Measurements from ENCODE around the gene PCBP1. TPM values are rescaled to one million over a fixed set of nuclear protein-coding genes. Genes with fewer than 3 reads are reported as not detected.

PCBP1 gene
- total RNA-seq, 1 experiment from 2014 or later = 25.2 TPM

DNA sequence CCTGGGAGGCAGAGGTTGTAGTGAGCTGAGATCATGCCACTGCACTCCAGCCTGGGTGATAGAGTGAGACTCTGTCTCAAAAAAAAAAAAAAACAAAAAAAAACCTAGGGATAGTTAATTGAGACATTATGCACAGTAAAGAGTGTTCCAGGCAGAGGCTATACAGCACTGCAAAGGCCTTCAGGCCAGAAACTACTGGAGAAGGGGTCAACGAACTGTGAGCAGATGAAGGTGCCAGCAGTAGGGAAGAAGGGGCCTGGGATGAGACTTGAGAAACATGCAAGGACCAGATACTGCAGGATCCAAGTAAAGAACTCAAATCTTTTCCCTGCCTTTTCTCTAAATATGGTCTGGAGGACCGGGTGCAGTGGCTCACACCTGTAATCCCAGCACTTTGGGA lies 26.0 kb upstream of the PCBP1 start:
- no peak for DNase-seq (ENCODE audit: low read depth in 1 of 2, low spot score in 2 of 2)
- H3K4me1 ChIP-seq (replicated peaks) = no peaks in the 10 kb centered on the region
- H3K9me3 ChIP-seq (replicated peaks) = no peaks in the 10 kb centered on the region

GRCh38 chr2:70062270-70062669 lies 25.0 kb upstream of the PCBP1 start:
- peaks cover 62% of the 10 kb centered on the region for H3K36me3 ChIP-seq
- H3K4me1 ChIP-seq (replicated peaks) = no peaks in the 10 kb centered on the region
- no peak overlapping the region for H3K27ac ChIP-seq
- no peak for DNase-seq (ENCODE audit: low read depth in 1 of 2, low spot score in 2 of 2)
- H3K9me3 ChIP-seq (replicated peaks) = no peaks in the 10 kb centered on the region
- no peak overlapping the region for H3K4me3 ChIP-seq
- no peaks in the 10 kb centered on the region for H3K27me3 ChIP-seq (replicated peaks)

More for the DNA sequence above, 26.0 kb upstream of the PCBP1 start:
- Histone ChIP-seq H3K4me3 (no peak overlapping the region), H3K36me3 (peaks cover 54% of the 10 kb centered on the region), H3K27me3 (replicated peaks) (no peaks in the 10 kb centered on the region), H3K27ac (no peak overlapping the region)

- Histone ChIP-seq H3K4me3 (no peak overlapping the region), H3K4me1 (replicated peaks) (peaks cover 7% of the 10 kb centered on the region; the same call in 1 of the 2 replicates), H3K27ac (no peak overlapping the region), H3K36me3 (peaks cover 36% of the 10 kb centered on the region), H3K27me3 (replicated peaks) (no peaks in the 10 kb centered on the region), H3K9me3 (replicated peaks) (no peaks in the 10 kb centered on the region)
- DNase-seq (ENCODE audit: low read depth in 1 of 2, low spot score in 2 of 2) = no peak
Measured at GRCh38 chr2:70068119-70068518, 19.2 kb upstream of the PCBP1 start.

DNA sequence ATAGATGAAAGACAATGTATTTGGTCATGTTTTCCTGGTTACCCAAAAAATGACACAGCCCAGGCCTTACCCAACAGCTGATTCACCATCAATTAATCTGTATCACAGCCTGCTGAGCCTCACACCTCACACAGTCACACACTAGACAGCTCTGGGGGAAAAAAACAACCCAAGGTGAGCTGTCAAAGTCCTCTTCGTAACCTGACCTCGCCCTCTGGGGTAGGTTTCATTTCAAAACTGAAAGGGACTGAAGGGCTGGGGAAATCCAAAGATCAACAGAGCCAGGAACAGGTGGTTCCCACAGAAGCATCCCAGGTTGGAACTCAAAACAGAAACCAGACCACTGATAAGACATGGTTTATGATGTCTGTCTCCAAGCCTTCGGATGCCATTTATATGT lies 18.2 kb upstream of the PCBP1 start:
- Histone ChIP-seq H3K27me3 (replicated peaks) (no peaks in the 10 kb centered on the region), H3K4me3 (no peak overlapping the region), H3K36me3 (peaks cover 30% of the 10 kb centered on the region), H3K9me3 (replicated peaks) (no peaks in the 10 kb centered on the region), H3K4me1 (replicated peaks) (peaks cover 7% of the 10 kb centered on the region; the same call in 1 of the 2 replicates), H3K27ac (no peak overlapping the region)
- no peak for DNase-seq (ENCODE audit: low read depth in 1 of 2, low spot score in 2 of 2)

GRCh38 chr2:70070542-70071268 lies 16.6 kb upstream of the PCBP1 start:
- H3K27ac ChIP-seq = peak overlapping the region; percentile 33; the same call in 1 of the 2 replicates
- DNase-seq (ENCODE audit: low read depth in 1 of 2, low spot score in 2 of 2) = peak; percentile 70 to 72

GRCh38 chr2:70073493-70073892 lies 13.8 kb upstream of the PCBP1 start:
- Histone ChIP-seq H3K4me1 (replicated peaks) (peaks cover 7% of the 10 kb centered on the region; the same call in 1 of the 2 replicates), H3K9me3 (replicated peaks) (no peaks in the 10 kb centered on the region), H3K27me3 (replicated peaks) (no peaks in the 10 kb centered on the region), H3K36me3 (peaks cover 25% of the 10 kb centered on the region), H3K27ac (no peak overlapping the region), H3K4me3 (no peak overlapping the region)
- DNase-seq (ENCODE audit: low read depth in 1 of 2, low spot score in 2 of 2) = no peak

More at GRCh38 chr2:70070542-70071268, 16.6 kb upstream of the PCBP1 start:
- peaks cover 7% of the 10 kb centered on the region; the same call in 1 of the 2 replicates for H3K4me1 ChIP-seq (replicated peaks)
- H3K36me3 ChIP-seq = peaks cover 22% of the 10 kb centered on the region
- H3K27me3 ChIP-seq (replicated peaks) = no peaks in the 10 kb centered on the region
- H3K4me3 ChIP-seq = no peak overlapping the region
- H3K9me3 ChIP-seq (replicated peaks) = no peaks in the 10 kb centered on the region

- Histone ChIP-seq H3K9me3 (replicated peaks) (no peaks in the 10 kb centered on the region), H3K4me3 (no peak overlapping the region), H3K36me3 (peaks cover 63% of the 10 kb centered on the region), H3K4me1 (replicated peaks) (no peaks in the 10 kb centered on the region), H3K27ac (no peak overlapping the region), H3K27me3 (replicated peaks) (no peaks in the 10 kb centered on the region)
- DNase-seq (ENCODE audit: low read depth in 1 of 2, low spot score in 2 of 2) = no peak
Measured at GRCh38 chr2:70078384-70078783, 8.9 kb upstream of the PCBP1 start.

DNA sequence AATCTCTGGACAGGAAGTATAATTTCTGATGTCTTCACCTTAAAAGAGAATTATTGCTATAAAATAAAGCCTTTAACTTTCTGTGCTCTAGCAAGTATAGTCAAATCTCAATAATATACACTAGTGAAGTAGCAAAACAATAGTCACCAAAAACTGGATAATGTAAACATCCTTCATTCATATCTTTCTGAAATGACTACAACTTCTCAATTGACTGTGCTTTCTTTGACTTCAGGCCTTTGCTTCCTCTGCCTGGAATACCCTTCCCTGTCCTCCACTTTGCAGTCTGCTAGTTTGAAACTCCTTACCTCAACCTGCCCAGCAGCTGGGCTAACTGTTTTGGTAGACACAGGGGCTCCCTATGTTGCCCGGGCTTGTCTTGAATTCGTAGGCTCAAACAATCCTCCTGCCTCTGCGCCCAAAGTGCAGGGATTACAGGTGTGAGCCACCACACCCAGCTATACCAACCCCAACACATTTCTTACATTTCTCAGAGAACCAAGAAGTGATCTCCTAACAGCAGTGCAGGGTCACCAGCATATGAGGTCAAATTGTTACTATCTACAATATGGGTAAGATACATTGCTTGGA lies 6.6 kb upstream of the PCBP1 start:
- Histone ChIP-seq H3K4me1 (replicated peaks) (peaks cover 5% of the 10 kb centered on the region), H3K36me3 (peaks cover 71% of the 10 kb centered on the region), H3K27me3 (replicated peaks) (no peaks in the 10 kb centered on the region), H3K9me3 (replicated peaks) (no peaks in the 10 kb centered on the region), H3K27ac (no peak overlapping the region), H3K4me3 (no peak overlapping the region)
- no peak for DNase-seq (ENCODE audit: low read depth in 1 of 2, low spot score in 2 of 2)

DNA sequence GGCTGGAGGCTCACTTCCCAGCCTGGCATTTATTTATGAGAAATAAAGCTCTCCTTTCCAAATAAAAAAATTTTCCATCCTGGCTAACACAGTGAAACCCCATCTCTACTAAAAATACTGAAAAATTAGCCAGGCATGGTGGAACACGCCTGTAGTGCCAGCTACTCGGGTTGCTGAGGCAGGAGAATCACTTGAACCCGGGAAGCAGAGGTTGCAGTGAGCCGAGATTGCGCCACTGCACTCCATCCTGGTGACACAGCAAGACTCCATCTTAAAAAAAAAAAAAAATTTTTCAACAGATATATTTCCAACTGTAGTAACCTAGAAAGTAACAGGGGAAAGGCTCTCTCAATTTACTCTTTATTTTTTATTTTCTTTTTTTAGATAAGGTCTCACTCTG lies 6.1 kb upstream of the PCBP1 start:
- no peaks in the 10 kb centered on the region for H3K27me3 ChIP-seq (replicated peaks)
- no peak overlapping the region for H3K27ac ChIP-seq

GRCh38 chr2:70083344-70084156 lies 3.7 kb upstream of the PCBP1 start:
- Histone ChIP-seq H3K4me3 (no peak overlapping the region), H3K9me3 (replicated peaks) (0 out of 2 replicates have a peak, but pooled peaks cover 4% of the 10 kb centered on the region), H3K27me3 (replicated peaks) (no peaks in the 10 kb centered on the region), H3K27ac (no peak overlapping the region), H3K36me3 (peaks cover 75% of the 10 kb centered on the region), H3K4me1 (replicated peaks) (peaks cover 14% of the 10 kb centered on the region)
- peak in 1 of 2 experiments; percentile 20 for DNase-seq (ENCODE audit: low read depth in 1 of 2, low spot score in 2 of 2)

More for the DNA sequence above, 6.1 kb upstream of the PCBP1 start:
- Histone ChIP-seq H3K9me3 (replicated peaks) (no peaks in the 10 kb centered on the region), H3K4me3 (no peak overlapping the region), H3K4me1 (replicated peaks) (peaks cover 10% of the 10 kb centered on the region), H3K36me3 (peaks cover 71% of the 10 kb centered on the region)
- DNase-seq (ENCODE audit: low read depth in 1 of 2, low spot score in 2 of 2) = no peak

- 0 out of 2 replicates have a peak, but pooled peaks cover 4% of the 10 kb centered on the region for H3K9me3 ChIP-seq (replicated peaks)
- H3K4me1 ChIP-seq (replicated peaks) = peaks cover 14% of the 10 kb centered on the region
- H3K36me3 ChIP-seq = peaks cover 75% of the 10 kb centered on the region
- no peaks in the 10 kb centered on the region for H3K27me3 ChIP-seq (replicated peaks)
- no peak for DNase-seq (ENCODE audit: low read depth in 1 of 2, low spot score in 2 of 2)
- H3K27ac ChIP-seq = no peak overlapping the region
- H3K4me3 ChIP-seq = no peak overlapping the region
Measured at GRCh38 chr2:70084973-70085710, 2.1 kb upstream of the PCBP1 start.

- Histone ChIP-seq H3K4me3 (peak overlapping the region; percentile 83), H3K9me3 (replicated peaks) (0 out of 2 replicates have a peak, but pooled peaks cover 4% of the 10 kb centered on the region), H3K36me3 (peaks cover 76% of the 10 kb centered on the region), H3K27me3 (replicated peaks) (no peaks in the 10 kb centered on the region), H3K27ac (peak overlapping the region; percentile 100), H3K4me1 (replicated peaks) (peaks cover 14% of the 10 kb centered on the region)
- no peak for DNase-seq (ENCODE audit: low read depth in 1 of 2, low spot score in 2 of 2)
Measured at GRCh38 chr2:70085711-70086277, 1.5 kb upstream of the PCBP1 start.
